ENCODE data around the gene BMPR1A.
"Not testable (repeated sequence)": the region's sequence is repeated elsewhere in the genome, so short reads cannot be mapped to it uniquely, and the experiment has no call there.

Gene BMPR1A

GRCh38 chr10:86730227-86730626 is 26.2 kb upstream of the BMPR1A start:
- Histone ChIP-seq H3K4me3 (ENCODE audit: low read depth, low read length) (no peak overlapping the region), H3K27ac (ENCODE audit: low read depth, low read length) (no peak overlapping the region), H3K9ac (ENCODE audit: low read length) (no peak overlapping the region), H3K9me3 (ENCODE audit: control insufficient read depth, insufficient read depth, low read depth, low read length) (no peaks in the 10 kb centered on the region), H3K27me3 (ENCODE audit: control insufficient read depth, insufficient read depth, low read length) (no peaks in the 10 kb centered on the region), H3K4me1 (ENCODE audit: control insufficient read depth, insufficient read depth, low read length) (peaks cover 15% of the 10 kb centered on the region; the same call in 1 of the 2 replicates), H3K36me3 (ENCODE audit: control insufficient read depth, insufficient read depth, low read length) (no peaks in the 10 kb centered on the region)

- Histone ChIP-seq H3K27ac (ENCODE audit: low read depth, low read length) (no peak overlapping the region), H3K4me3 (ENCODE audit: low read depth, low read length) (no peak overlapping the region), H3K4me1 (ENCODE audit: control insufficient read depth, insufficient read depth, low read length) (peaks cover 15% of the 10 kb centered on the region; the same call in 1 of the 2 replicates)
Measured at GRCh38 chr10:86732771-86733170, 23.6 kb upstream of the BMPR1A start.

GRCh38 chr10:86733260-86733671 is 23.2 kb upstream of the BMPR1A start:
- Histone ChIP-seq H3K36me3 (ENCODE audit: control insufficient read depth, insufficient read depth, low read length) (no peaks in the 10 kb centered on the region), H3K4me3 (ENCODE audit: low read depth, low read length) (no peak overlapping the region), H3K9me3 (ENCODE audit: control insufficient read depth, insufficient read depth, low read depth, low read length) (no peaks in the 10 kb centered on the region), H3K4me1 (ENCODE audit: control insufficient read depth, insufficient read depth, low read length) (peaks cover 15% of the 10 kb centered on the region; the same call in 1 of the 2 replicates), H3K27me3 (ENCODE audit: control insufficient read depth, insufficient read depth, low read length) (no peaks in the 10 kb centered on the region), H3K9ac (ENCODE audit: low read length) (no peak overlapping the region), H3K27ac (ENCODE audit: low read depth, low read length) (no peak overlapping the region)

More at GRCh38 chr10:86732771-86733170, 23.6 kb upstream of the BMPR1A start:
- Histone ChIP-seq H3K9me3 (ENCODE audit: control insufficient read depth, insufficient read depth, low read depth, low read length) (no peaks in the 10 kb centered on the region), H3K27me3 (ENCODE audit: control insufficient read depth, insufficient read depth, low read length) (no peaks in the 10 kb centered on the region), H3K36me3 (ENCODE audit: control insufficient read depth, insufficient read depth, low read length) (no peaks in the 10 kb centered on the region), H3K9ac (ENCODE audit: low read length) (no peak overlapping the region)

- Histone ChIP-seq H3K36me3 (ENCODE audit: control insufficient read depth, insufficient read depth, low read length) (no peaks in the 10 kb centered on the region), H3K27ac (ENCODE audit: low read depth, low read length) (no peak overlapping the region), H3K9me3 (ENCODE audit: control insufficient read depth, insufficient read depth, low read depth, low read length) (no peaks in the 10 kb centered on the region), H3K4me3 (ENCODE audit: low read depth, low read length) (no peak overlapping the region), H3K27me3 (ENCODE audit: control insufficient read depth, insufficient read depth, low read length) (no peaks in the 10 kb centered on the region), H3K4me1 (ENCODE audit: control insufficient read depth, insufficient read depth, low read length) (peaks cover 15% of the 10 kb centered on the region; the same call in 1 of the 2 replicates), H3K9ac (ENCODE audit: low read length) (no peak overlapping the region)
Measured at GRCh38 chr10:86734207-86734988, 22.0 kb upstream of the BMPR1A start.

GRCh38 chr10:86735278-86735677 is 21.1 kb upstream of the BMPR1A start:
- H3K27ac ChIP-seq (ENCODE audit: low read depth, low read length); H3K27me3 ChIP-seq (ENCODE audit: control insufficient read depth, insufficient read depth, low read length); H3K9ac ChIP-seq (ENCODE audit: low read length); H3K9me3 ChIP-seq (ENCODE audit: control insufficient read depth, insufficient read depth, low read depth, low read length); H3K4me3 ChIP-seq (ENCODE audit: low read depth, low read length); H3K36me3 ChIP-seq (ENCODE audit: control insufficient read depth, insufficient read depth, low read length): not testable (repeated sequence)
- H3K4me1 ChIP-seq (ENCODE audit: control insufficient read depth, insufficient read depth, low read length), result peaks cover 15% of the 10 kb centered on the region; the same call in 1 of the 2 replicates

DNA sequence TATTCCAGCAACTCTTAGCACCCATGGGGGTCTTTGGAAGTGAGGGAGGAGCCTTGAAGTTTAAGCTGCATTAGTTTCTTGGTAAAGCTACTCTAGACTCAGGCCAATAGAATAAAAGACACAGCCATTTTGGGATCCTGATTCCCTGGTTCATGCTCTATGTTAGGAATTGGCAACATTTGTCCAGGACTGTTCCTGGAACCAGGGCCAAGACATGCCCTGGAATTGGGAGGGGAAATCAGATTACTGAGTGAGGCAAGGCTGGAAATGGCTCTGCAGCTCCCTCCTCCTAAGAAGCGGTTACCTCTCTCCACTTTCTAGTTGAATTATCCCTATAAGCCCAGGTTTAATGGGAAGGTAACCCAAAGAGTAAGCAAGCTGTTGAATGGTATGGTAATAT is 14.2 kb upstream of the BMPR1A start:
- Histone ChIP-seq H3K9ac (ENCODE audit: low read length) (no peak overlapping the region), H3K36me3 (ENCODE audit: control insufficient read depth, insufficient read depth, low read length) (no peaks in the 10 kb centered on the region), H3K4me1 (ENCODE audit: control insufficient read depth, insufficient read depth, low read length) (peaks cover 5% of the 10 kb centered on the region; the same call in 1 of the 2 replicates), H3K4me3 (ENCODE audit: low read depth, low read length) (no peak overlapping the region), H3K27ac (ENCODE audit: low read depth, low read length) (no peak overlapping the region), H3K27me3 (ENCODE audit: control insufficient read depth, insufficient read depth, low read length) (no peaks in the 10 kb centered on the region), H3K9me3 (ENCODE audit: control insufficient read depth, insufficient read depth, low read depth, low read length) (no peaks in the 10 kb centered on the region)

- Histone ChIP-seq H3K4me3 (ENCODE audit: low read depth, low read length) (no peak overlapping the region), H3K4me1 (ENCODE audit: control insufficient read depth, insufficient read depth, low read length) (peaks cover 5% of the 10 kb centered on the region; the same call in 1 of the 2 replicates), H3K9ac (ENCODE audit: low read length) (no peak overlapping the region), H3K27ac (ENCODE audit: low read depth, low read length) (no peak overlapping the region), H3K9me3 (ENCODE audit: control insufficient read depth, insufficient read depth, low read depth, low read length) (no peaks in the 10 kb centered on the region), H3K27me3 (ENCODE audit: control insufficient read depth, insufficient read depth, low read length) (no peaks in the 10 kb centered on the region), H3K36me3 (ENCODE audit: control insufficient read depth, insufficient read depth, low read length) (no peaks in the 10 kb centered on the region)
Measured at GRCh38 chr10:86744067-86744725, 12.2 kb upstream of the BMPR1A start.

GRCh38 chr10:86747796-86748581 is 8.4 kb upstream of the BMPR1A start:
- Histone ChIP-seq H3K36me3 (ENCODE audit: control insufficient read depth, insufficient read depth, low read length) (no peaks in the 10 kb centered on the region; the same call in 1 of the 2 replicates), H3K27ac (ENCODE audit: low read depth, low read length) (no peak overlapping the region), H3K9me3 (ENCODE audit: control insufficient read depth, insufficient read depth, low read depth, low read length) (no peaks in the 10 kb centered on the region), H3K4me1 (ENCODE audit: control insufficient read depth, insufficient read depth, low read length) (peaks cover 10% of the 10 kb centered on the region), H3K27me3 (ENCODE audit: control insufficient read depth, insufficient read depth, low read length) (no peaks in the 10 kb centered on the region), H3K9ac (ENCODE audit: low read length) (no peak overlapping the region), H3K4me3 (ENCODE audit: low read depth, low read length) (no peak overlapping the region)

DNA sequence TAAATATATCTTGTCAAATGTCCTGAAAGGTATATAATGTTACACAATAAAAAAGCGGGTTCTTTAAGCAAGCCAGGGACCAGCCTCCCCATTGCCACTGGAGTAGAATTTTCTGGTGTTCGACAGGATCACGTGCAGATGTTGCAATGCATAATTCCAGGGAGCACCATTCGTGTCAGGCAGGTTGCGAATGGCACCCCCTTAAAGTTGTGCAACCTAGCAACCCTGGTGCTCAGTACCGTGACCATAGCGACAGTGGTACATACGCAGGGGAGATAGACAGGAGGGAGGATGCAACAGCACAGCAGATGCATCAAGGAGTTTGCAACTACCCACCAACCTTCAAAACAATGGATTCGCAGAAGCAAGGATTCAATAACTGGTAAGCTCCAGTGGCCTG is 6.6 kb upstream of the BMPR1A start:
- Histone ChIP-seq H3K27ac (ENCODE audit: low read depth, low read length) (no peak overlapping the region), H3K4me3 (ENCODE audit: low read depth, low read length) (no peak overlapping the region), H3K9me3 (ENCODE audit: control insufficient read depth, insufficient read depth, low read depth, low read length) (no peaks in the 10 kb centered on the region), H3K36me3 (ENCODE audit: control insufficient read depth, insufficient read depth, low read length) (no peaks in the 10 kb centered on the region; the same call in 1 of the 2 replicates), H3K9ac (ENCODE audit: low read length) (no peak overlapping the region), H3K27me3 (ENCODE audit: control insufficient read depth, insufficient read depth, low read length) (no peaks in the 10 kb centered on the region), H3K4me1 (ENCODE audit: control insufficient read depth, insufficient read depth, low read length) (peaks cover 23% of the 10 kb centered on the region)

DNA sequence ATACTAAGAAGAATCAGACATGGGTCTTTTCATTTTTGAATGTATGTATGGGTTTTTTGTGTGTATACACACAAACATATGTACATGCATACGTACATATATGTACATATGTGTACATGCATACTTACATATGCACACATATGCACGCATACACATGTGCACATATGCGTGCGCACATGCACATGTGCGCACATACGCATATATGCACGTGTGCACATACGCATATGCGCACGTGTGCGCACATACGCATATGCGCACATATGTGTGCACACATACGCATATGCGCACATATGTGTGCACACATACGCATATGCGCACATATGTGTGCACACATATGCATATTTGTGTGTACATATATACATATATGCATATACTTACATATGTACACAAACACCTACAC is 4.9 kb upstream of the BMPR1A start:
- Histone ChIP-seq H3K9me3 (ENCODE audit: control insufficient read depth, insufficient read depth, low read depth, low read length) (no peaks in the 10 kb centered on the region), H3K9ac (ENCODE audit: low read length) (no peak overlapping the region), H3K27ac (ENCODE audit: low read depth, low read length) (no peak overlapping the region), H3K4me1 (ENCODE audit: control insufficient read depth, insufficient read depth, low read length) (peaks cover 29% of the 10 kb centered on the region), H3K27me3 (ENCODE audit: control insufficient read depth, insufficient read depth, low read length) (no peaks in the 10 kb centered on the region), H3K4me3 (ENCODE audit: low read depth, low read length) (no peak overlapping the region), H3K36me3 (ENCODE audit: control insufficient read depth, insufficient read depth, low read length) (no peaks in the 10 kb centered on the region; the same call in 1 of the 2 replicates)
